Measurements from ENCODE around the gene GUCY1B1. TPM values are rescaled to one million over a fixed set of nuclear protein-coding genes. Genes with fewer than 3 reads are reported as not detected.

Gene GUCY1B1
- total RNA-seq, 2 donors from 2014 or later = 0.60 to 1.9 TPM

Other genes with a start within 250 kb of the GUCY1B1 start
- gene GUCY1A1, start 92.2 kb upstream of the GUCY1B1 start, total RNA-seq = under 1 TPM; 0.28 to 0.29 TPM
- gene ASIC5, start 107.3 kb downstream of the GUCY1B1 start, total RNA-seq = not detected
- under 1 TPM in 1 of 2 donors, not detected in 1; 0.21 TPM for gene TDO2, start 144.7 kb downstream of the GUCY1B1 start, total RNA-seq
- gene CTSO, start 194.8 kb downstream of the GUCY1B1 start, total RNA-seq = 1 to 10 TPM; 3.6 to 5.1 TPM